Neural cell (in vitro differentiated cells): ENCODE results near the gene NEK6. TPM values are rescaled to one million over a fixed set of nuclear protein-coding genes. Genes with fewer than 3 reads are reported as not detected.

Source experiments
- H2AFZ ChIP-seq: fragments of 200-600, 300-800 bp; sonication (generic), shearing (Covaris generic); 2 replicates; pipeline ENCODE4 v1.6.0; 2014; ENCODE audit warnings: low read depth, mild to moderate bottlenecking, antibody characterized with exemption, low read length, moderate library complexity
- H3F3A ChIP-seq: fragments of 200-600 bp; shearing (Covaris generic); 2 replicates; pipeline ENCODE4 v1.6.1; 2016; ENCODE audit warnings: mild to moderate bottlenecking, moderate library complexity, mixed read lengths, antibody characterized with exemption, low read length; ENCODE audit not compliant: insufficient read depth, poor library complexity, severe bottlenecking
- H3K27ac ChIP-seq: fragments of 200-600, 300-800 bp; sonication (generic), shearing (Covaris generic); 2 replicates; pipeline ENCODE4 v1.5.1; 2014; ENCODE audit warnings: mild to moderate bottlenecking, low read length, moderate library complexity
- H3K27me3 ChIP-seq: fragments of 300-800, 200-600 bp; sonication (generic), shearing (Covaris generic); 2 replicates; pipeline ENCODE4 v1.6.0; 2014; ENCODE audit warnings: mild to moderate bottlenecking, low read depth, low read length, moderate library complexity; ENCODE audit not compliant: insufficient read depth
- H3K36me3 ChIP-seq: fragments of 300-800, 200-600 bp; sonication (generic), shearing (Covaris generic); 2 replicates; pipeline ENCODE4 v1.5.1; 2014; ENCODE audit warnings: mild to moderate bottlenecking, antibody characterized with exemption, low read length, moderate library complexity; ENCODE audit not compliant: insufficient read depth
- H3K4me2 ChIP-seq: fragments of 300-800, 200-600 bp; sonication (generic), shearing (Covaris generic); 2 replicates; pipeline ENCODE4 v1.6.0; 2014; ENCODE audit warnings: mild to moderate bottlenecking, low read length
- H3K4me3 ChIP-seq: fragments of 300-800, 200-600 bp; sonication (generic), shearing (Covaris generic); 2 replicates; pipeline ENCODE4 v1.5.1; 2014; ENCODE audit warnings: mild to moderate bottlenecking, low read length, moderate library complexity
- H3K79me2 ChIP-seq: fragments of 200-600 bp; shearing (Covaris generic); replicated peaks from 2 replicates; pipeline ENCODE4 v1.6.0; 2014; ENCODE audit warnings: mild to moderate bottlenecking, low read length, moderate library complexity; ENCODE audit not compliant: insufficient read depth
- H3K9ac ChIP-seq: fragments of 300-800, 200-600 bp; sonication (generic), shearing (Covaris generic); 2 replicates; pipeline ENCODE4 v1.6.1; 2016; ENCODE audit warnings: mild to moderate bottlenecking, low read length, mixed read lengths
- H3K9me2 ChIP-seq: fragments of 200-600 bp; shearing (Covaris generic); 2 replicates; pipeline ENCODE4 v1.6.1; 2016; ENCODE audit warnings: mild to moderate bottlenecking, low read length, mixed read lengths; ENCODE audit not compliant: insufficient read depth
- H3K9me3 ChIP-seq: fragments of 200-600, 300-800 bp; sonication (generic), shearing (Covaris generic); 2 replicates; pipeline ENCODE4 v1.6.1; 2016; ENCODE audit warnings: mild to moderate bottlenecking, mixed run types, low read length, moderate library complexity, mixed read lengths
- H4K20me1 ChIP-seq: fragments of 200-600 bp; shearing (Covaris generic); 2 replicates; pipeline ENCODE4 v1.6.1; 2016; ENCODE audit warnings: mild to moderate bottlenecking, mixed run types; ENCODE audit not compliant: insufficient read depth
- EP300 ChIP-seq: fragments of 450-650 bp; conservative IDR thresholded peaks from 2 replicates; pipeline ENCODE4 v1.6.1; 2014; ENCODE audit warnings: antibody characterized with exemption, mild to moderate bottlenecking, moderate library complexity; ENCODE audit not compliant: poor library complexity, severe bottlenecking
- EZH2 ChIP-seq: fragments of 200-600, 300-800 bp; shearing (Covaris generic), sonication (generic); IDR thresholded peaks from 2 replicates; pipeline ENCODE4 v1.6.1; 2014; ENCODE audit warnings: antibody characterized with exemption, low read length, borderline replicate concordance, mild to moderate bottlenecking; ENCODE audit not compliant: insufficient read depth, poor library complexity, severe bottlenecking
- MXI1 ChIP-seq: fragments of 450-650 bp; conservative IDR thresholded peaks from 2 replicates; pipeline ENCODE4 v1.6.1; 2014; ENCODE audit warnings: antibody characterized with exemption, mild to moderate bottlenecking; ENCODE audit not compliant: poor library complexity, severe bottlenecking
- POLR2AphosphoS5 ChIP-seq: IDR thresholded peaks from 2 replicates; pipeline ENCODE4 v1.6.1; 2012
- REST ChIP-seq: IDR thresholded peaks from 2 replicates; pipeline ENCODE4 v1.6.1; 2012; ENCODE audit warnings: borderline replicate concordance
- SMC3 ChIP-seq: fragments of 450-650 bp; conservative IDR thresholded peaks from 2 replicates; pipeline ENCODE4 v1.6.1; 2014; ENCODE audit warnings: antibody characterized with exemption, mild to moderate bottlenecking, moderate library complexity; ENCODE audit not compliant: poor library complexity
- TAF1 ChIP-seq: IDR thresholded peaks from 2 replicates; pipeline ENCODE4 v1.6.1; 2012; ENCODE audit warnings: low read depth
- polyA plus RNA-seq: library from polyadenylated mRNA; depleted of rRNA; stranded (reverse); fragments of >200 nt; gene quantifications from 2 replicates; pipeline ENCODE4 v1.2.3, GENCODE V29; 2014

NEK6 gene
- polyA plus RNA-seq, 1 donor from 2014 or later = 4.6 TPM

GRCh38 chr9:124368692-124369091 lies 110.9 kb downstream of the NEK6 start:
- no peaks in the 10 kb centered on the region for H3K36me3 ChIP-seq
- no peak overlapping the region for H3K9ac ChIP-seq
- no peak overlapping the region for H3K27ac ChIP-seq
- H3F3A ChIP-seq = no peaks in the 10 kb centered on the region
- no peak overlapping the region for H3K4me2 ChIP-seq
- no peaks in the 10 kb centered on the region for H3K9me2 ChIP-seq
- H4K20me1 ChIP-seq = no peaks in the 10 kb centered on the region
- H3K9me3 ChIP-seq = no peaks in the 10 kb centered on the region
- H3K27me3 ChIP-seq = no peaks in the 10 kb centered on the region
- no peak overlapping the region for H3K4me3 ChIP-seq
- no peak overlapping the region for H2AFZ ChIP-seq
- H3K79me2 ChIP-seq = peaks cover 7% of the 10 kb centered on the region
- TF ChIP-seq MXI1 (no peak), EZH2 (no peak), POLR2AphosphoS5 (no peak)

- Histone ChIP-seq H3K79me2 (peaks cover 7% of the 10 kb centered on the region), H3K36me3 (no peaks in the 10 kb centered on the region), H3K27me3 (no peaks in the 10 kb centered on the region), H3K4me3 (no peak overlapping the region), H4K20me1 (no peaks in the 10 kb centered on the region), H3K4me2 (no peak overlapping the region), H2AFZ (no peak overlapping the region), H3F3A (no peaks in the 10 kb centered on the region), H3K9ac (no peak overlapping the region), H3K9me3 (no peaks in the 10 kb centered on the region), H3K9me2 (no peaks in the 10 kb centered on the region), H3K27ac (no peak overlapping the region)
- no peak for TF ChIP-seq EP300
- TF ChIP-seq MXI1 = no peak
- TF ChIP-seq TAF1 = no peak
- TF ChIP-seq POLR2AphosphoS5 = no peak
- no peak for TF ChIP-seq SMC3
Observed at GRCh38 chr9:124369231-124369797, 111.6 kb downstream of the NEK6 start.

- Histone ChIP-seq H3K9ac (no peak overlapping the region), H3K9me3 (no peaks in the 10 kb centered on the region), H3K9me2 (no peaks in the 10 kb centered on the region), H3F3A (no peaks in the 10 kb centered on the region), H3K79me2 (peaks cover 7% of the 10 kb centered on the region), H3K27me3 (no peaks in the 10 kb centered on the region), H2AFZ (no peak overlapping the region), H3K4me3 (no peak overlapping the region), H4K20me1 (no peaks in the 10 kb centered on the region), H3K4me2 (no peak overlapping the region), H3K27ac (no peak overlapping the region), H3K36me3 (no peaks in the 10 kb centered on the region)
- TF ChIP-seq EP300 (no peak), REST (no peak), MXI1 (no peak)
Observed at GRCh38 chr9:124370896-124371582, 113.3 kb downstream of the NEK6 start.
